LoVo (cell line): ENCODE data around the gene SERP2.

Experiments used
- DNase-seq: peaks from one replicate; pipeline ENCODE4 v3.0.0-alpha.2; 2016; ENCODE audit warnings: low spot score

The SERP2 gene

DNA sequence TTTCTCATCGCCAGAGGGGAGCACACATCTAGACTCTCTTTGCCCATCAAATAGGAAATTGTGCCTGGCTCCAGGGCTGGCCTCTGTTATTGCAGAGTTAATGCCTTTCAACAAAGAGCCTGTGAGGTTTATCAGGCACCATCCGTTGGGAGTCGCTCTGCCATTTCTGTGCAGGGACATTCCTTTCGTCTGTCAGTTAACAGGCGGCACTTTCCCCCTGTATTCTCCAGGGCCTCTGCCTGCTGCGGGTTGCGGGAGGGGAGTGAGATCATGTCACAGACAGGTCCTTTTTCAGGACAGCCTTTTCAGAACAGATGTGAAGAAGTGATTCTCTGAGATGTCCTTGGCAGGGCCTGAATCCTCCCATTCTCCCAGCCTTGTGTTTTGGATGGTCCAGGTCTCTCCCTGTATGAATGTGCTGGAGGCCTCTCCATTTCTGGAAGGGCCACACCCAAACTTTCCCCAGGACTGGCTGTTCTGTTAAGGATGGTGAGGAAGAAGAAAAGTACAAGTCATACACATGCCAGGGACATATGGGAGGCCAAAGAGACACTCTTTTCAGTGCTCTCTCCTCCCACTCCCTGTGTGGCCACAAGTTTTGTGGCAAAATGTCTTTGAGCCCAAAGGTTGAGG lies 14.9 kb downstream of the SERP2 start:
- DNase-seq, result no peak

DNA sequence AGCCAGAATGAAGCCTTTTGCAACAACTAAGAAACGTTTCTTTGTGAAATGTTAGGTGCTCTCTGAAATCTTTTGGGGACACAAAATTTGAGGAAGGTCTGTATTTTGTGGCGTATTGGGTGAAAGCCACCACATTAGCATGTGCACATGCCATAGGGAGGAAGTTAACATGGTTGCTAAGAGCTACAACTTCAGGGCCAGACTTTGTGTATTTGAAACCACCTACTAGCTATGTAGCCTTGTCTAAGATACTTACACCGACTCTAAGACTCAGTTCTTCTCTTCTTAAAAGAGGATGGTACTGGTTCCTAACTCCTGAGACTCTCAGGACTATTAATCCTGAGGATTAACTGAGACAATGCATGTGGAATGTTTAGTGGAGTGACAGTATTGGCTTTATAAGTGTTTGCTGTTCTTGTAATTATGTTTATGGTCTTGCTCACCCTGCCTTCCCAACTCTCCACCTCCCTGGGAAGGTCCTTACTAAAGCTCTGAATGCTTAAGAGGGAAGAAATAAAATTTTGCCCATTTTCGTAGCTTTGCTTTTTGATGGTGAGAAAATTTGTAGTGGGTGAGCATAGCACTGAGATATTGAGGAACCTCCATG lies 15.5 kb downstream of the SERP2 start:
- no peak for DNase-seq

GRCh38 chr13:44389876-44390275 lies 16.3 kb downstream of the SERP2 start:
- DNase-seq, result no peak

DNA sequence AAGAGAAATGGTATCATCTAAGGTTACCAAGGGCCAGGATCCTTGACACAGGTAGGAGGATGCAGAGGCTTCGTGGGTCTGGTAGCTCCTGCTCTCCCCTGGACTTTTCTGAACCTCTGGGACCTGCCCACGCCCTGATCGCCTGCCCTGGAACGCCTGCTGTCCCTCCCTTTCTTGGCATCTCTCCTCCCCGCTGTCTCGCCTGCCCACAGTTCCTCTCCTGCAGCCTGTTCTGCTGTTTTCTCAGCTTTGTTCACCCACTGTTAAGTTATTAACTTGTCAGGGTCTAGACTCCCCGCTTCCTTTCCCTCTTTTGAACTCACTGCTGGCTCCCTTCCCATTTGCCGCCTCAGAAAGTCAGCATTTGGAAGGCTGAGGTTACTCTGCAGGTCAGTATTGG lies 19.8 kb downstream of the SERP2 start:
- peak; percentile 28 for DNase-seq

DNA sequence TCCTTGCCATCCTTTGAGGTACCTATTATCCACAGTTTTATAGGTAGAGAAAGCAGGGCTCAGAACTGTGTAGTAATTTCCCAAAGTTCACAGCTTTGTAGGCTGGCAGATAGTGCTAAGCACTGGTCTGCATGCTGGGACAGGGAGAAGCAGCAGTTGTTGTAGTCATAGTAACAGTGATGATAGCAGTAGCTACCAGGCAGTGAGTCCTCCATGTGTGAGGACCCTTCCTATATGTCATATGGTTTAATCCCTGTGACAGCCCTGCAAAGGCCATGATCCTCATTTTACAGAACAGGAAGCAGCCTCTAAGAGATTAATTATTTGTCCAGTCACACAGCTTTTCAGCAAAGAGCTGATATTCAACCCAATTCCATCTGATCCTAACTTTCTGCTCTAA lies 21.0 kb downstream of the SERP2 start:
- no peak for DNase-seq

GRCh38 chr13:44395976-44396694 lies 22.5 kb downstream of the SERP2 start:
- no peak for DNase-seq

DNA sequence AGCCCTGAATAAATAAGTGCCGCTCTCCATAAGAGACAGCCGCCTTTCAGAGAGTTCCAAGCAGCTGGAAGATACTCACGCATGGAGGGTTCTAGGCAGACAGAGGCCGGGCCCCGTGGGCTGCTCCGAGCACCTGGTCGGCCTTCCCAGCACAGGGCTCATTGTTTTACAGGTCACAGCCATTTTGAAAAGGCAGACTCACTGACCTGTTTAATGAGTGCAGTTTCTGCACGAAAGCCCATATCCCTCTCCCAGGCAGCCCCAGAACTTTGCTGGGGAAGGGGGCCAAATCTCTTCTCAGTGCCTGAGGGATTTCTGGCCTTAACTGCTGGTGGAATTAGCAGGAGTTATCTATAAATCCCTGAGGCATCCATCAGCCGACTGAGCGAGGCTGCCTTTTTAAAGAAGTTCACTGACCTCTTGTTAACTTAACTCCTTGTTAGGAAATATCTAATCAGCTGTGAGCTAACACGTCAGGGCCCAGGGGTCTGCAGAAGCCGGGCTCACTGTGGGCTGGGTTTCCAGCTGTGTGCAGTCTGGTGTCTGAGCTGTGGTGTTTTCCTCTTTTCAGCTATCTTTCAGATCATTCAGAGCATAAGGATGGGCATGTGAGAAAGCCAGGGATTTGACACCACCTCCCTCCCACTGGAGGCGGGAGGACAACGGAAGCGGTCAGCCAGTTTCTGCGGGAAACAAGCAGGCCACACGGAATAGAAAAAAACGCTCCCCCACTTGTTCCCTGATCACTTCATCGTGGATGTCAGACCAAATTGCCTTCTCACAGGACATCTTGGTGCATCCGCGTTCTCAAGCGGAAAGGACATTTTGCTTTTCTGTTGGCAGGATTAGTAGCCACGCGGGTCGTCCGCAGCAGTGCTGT lies 23.3 kb downstream of the SERP2 start:
- DNase-seq, result no peak

- no peak for DNase-seq
Observed at GRCh38 chr13:44397766-44398223, 24.2 kb downstream of the SERP2 start.

DNA sequence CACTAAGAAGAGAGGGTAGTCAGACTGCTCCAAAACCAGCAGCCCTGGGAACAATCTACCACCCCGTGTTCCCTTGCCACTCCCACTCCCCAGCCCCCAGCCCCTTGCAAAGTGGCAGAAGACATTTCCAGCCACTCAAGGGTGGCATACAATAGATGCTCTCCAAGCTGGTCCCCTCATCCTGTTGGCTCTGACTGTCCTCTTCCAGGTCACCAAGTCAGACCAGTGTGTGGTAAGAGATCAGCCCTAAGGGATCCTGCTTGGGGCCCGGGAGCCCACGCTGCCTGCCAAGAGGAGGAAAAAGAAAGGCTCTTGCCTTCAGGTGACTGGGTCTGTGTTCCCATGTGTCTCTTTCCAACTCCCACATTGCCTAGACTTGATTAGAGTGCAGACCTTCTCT lies 25.0 kb downstream of the SERP2 start:
- DNase-seq, result no peak

GRCh38 chr13:44399074-44399473 lies 25.4 kb downstream of the SERP2 start:
- no peak for DNase-seq

GRCh38 chr13:44400736-44401135 lies 27.1 kb downstream of the SERP2 start:
- DNase-seq, result no peak

GRCh38 chr13:44401577-44401976 lies 28.0 kb downstream of the SERP2 start:
- DNase-seq, result no peak

DNA sequence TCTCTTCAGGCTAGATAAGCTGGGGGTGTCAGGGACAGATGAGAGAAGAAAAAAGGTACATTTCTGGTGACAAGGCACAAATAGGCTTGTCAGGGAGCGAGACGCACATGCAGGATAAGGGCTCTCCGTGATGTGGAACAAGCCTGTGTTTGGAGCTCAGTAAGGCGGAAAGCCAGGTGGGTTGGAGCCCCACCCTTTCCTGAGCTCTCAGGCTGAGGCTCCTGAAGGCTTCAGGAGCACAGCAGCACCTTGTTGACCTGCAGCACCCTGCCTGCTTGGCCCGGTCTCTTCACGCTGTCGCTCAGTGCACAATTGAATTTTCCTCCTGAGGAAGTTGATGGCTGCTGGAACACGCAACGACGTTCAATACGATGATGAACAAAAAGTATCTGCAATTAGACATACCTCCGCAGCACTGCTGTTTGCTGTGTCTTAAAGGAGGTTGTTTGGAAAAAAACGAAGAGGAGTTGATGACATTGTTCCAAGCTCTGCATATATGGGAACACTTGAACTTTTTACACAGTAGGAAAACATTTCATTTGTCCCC lies 29.3 kb downstream of the SERP2 start:
- no peak for DNase-seq

- no peak for DNase-seq
Observed at GRCh38 chr13:44403461-44404056, 29.9 kb downstream of the SERP2 start.

- DNase-seq, result no peak
Observed at GRCh38 chr13:44404261-44405132, 30.9 kb downstream of the SERP2 start.

DNA sequence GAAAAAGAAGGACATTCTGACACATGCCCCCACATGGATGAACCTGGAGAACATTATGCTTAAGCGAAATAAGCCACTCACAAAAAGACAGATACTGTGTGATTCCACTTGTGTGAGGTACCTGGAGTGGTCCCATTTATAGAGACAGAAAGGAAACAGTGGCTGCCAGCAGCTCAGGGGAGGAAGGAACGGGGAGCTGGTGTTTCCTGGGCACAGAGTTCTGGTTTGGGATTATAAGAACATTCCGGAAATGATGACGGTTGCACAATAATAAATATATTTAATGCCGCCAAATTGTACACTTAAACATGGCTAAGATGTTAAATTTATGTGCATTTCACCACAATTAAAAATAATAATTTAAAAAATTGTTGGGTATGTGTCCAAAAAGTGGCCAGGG lies 33.0 kb downstream of the SERP2 start:
- no peak for DNase-seq

DNA sequence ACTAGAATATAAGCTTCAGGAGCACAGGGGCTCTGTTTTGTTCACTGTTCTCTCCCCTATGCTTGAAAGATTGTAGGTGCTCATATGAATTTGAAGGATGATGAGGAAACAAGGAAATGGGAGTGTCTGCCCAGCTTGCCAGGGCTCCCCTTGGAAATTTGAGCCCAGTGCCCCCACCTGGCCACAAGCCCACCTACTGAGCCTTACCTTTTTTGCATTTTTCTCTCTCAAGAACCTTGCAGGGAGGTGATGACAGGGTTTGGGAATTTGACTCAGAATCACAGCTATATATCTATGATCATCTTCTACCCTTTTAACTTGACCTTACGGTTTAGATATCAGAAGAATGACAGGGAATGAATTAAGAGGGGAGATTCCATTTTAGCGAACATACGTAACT lies 33.8 kb downstream of the SERP2 start:
- no peak for DNase-seq

- DNase-seq, result peak; percentile 46
Observed at GRCh38 chr13:44407891-44408290, 34.3 kb downstream of the SERP2 start.

- DNase-seq, result no peak
Observed at GRCh38 chr13:44409595-44409994, 36.0 kb downstream of the SERP2 start.

- DNase-seq, result no peak
Observed at GRCh38 chr13:44410328-44410859, 36.8 kb downstream of the SERP2 start.
